GM18517 (cell line): Measurements from ENCODE around the gene GRM8.

ENCODE experiments used
- ATAC-seq: cut with Tn5 transposase; IDR thresholded peaks from one replicate; pipeline ENCODE4 v1.9.1; 2021; ENCODE audit warnings: mild to moderate bottlenecking, moderate library complexity; ENCODE audit not compliant: unreplicated experiment

The GRM8 gene

GRCh38 chr7:126398285-126398684 is 854.5 kb downstream of the GRM8 start:
- ATAC-seq, result no peak

DNA sequence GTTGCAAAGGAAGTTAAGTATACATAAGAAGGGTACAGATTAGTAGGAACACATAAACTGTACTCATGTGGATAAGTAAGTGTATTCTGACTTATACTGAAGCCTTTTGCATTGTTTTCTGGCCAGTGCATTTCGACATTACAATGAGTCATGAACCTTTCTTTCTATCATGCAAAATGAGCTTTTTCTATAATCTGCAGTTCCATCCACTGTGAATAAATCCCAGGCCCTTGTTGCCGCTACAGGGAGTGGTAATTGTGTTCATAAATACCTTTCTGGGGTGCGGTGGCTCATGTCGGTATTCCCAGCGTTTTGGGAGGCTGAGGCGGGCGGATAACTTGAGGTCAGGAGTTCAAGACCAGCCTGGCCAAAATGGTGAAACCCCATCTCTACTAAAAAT is 858.3 kb downstream of the GRM8 start:
- no peak for ATAC-seq
